OCI-LY1 (cell line): ENCODE results near the gene RPL15.

Experiments
- H2AFZ ChIP-seq: fragments of 200-600 bp; sonication (generic), shearing (Covaris generic); 2 replicates; pipeline ENCODE4 v1.6.0; 2014; ENCODE audit warnings: antibody characterized with exemption, mild to moderate bottlenecking, low read length
- H3F3A ChIP-seq: fragments of 200-600 bp; sonication (generic), shearing (Covaris generic); 2 replicates; pipeline ENCODE4 v1.6.0; 2014; ENCODE audit warnings: mild to moderate bottlenecking, antibody characterized with exemption, low read length, moderate library complexity; ENCODE audit not compliant: insufficient read depth
- H3K27ac ChIP-seq: fragments of 200-600 bp; sonication (generic); 2 replicates; pipeline ENCODE4 v1.5.1; 2014; ENCODE audit warnings: low read length, mixed run types, mild to moderate bottlenecking, low read depth; ENCODE audit not compliant: poor library complexity, severe bottlenecking
- H3K27me3 ChIP-seq: fragments of 200-600 bp; sonication (generic); 2 replicates; pipeline ENCODE4 v1.6.0; 2014; ENCODE audit warnings: antibody characterized with exemption, mild to moderate bottlenecking, low read length, moderate library complexity; ENCODE audit not compliant: insufficient read depth
- H3K36me3 ChIP-seq: fragments of 200-600 bp; sonication (generic); 2 replicates; pipeline ENCODE4 v1.6.1; 2014; ENCODE audit warnings: mild to moderate bottlenecking, antibody characterized with exemption, low read length, moderate library complexity, mixed read lengths; ENCODE audit not compliant: insufficient read depth
- H3K4me1 ChIP-seq: fragments of 200-600 bp; sonication (generic); 2 replicates; pipeline ENCODE4 v1.5.1; 2014; ENCODE audit warnings: mild to moderate bottlenecking, low read length, moderate library complexity; ENCODE audit not compliant: insufficient read depth, severe bottlenecking
- H3K4me2 ChIP-seq: fragments of 200-600 bp; sonication (generic), shearing (Covaris generic); 2 replicates; pipeline ENCODE4 v1.6.1; 2014; ENCODE audit warnings: low read length
- H3K4me3 ChIP-seq: fragments of 200-600 bp; sonication (generic); 2 replicates; pipeline ENCODE4 v1.5.1; 2014; ENCODE audit warnings: low read length, low read depth, mild to moderate bottlenecking, mixed read lengths; ENCODE audit not compliant: poor library complexity, severe bottlenecking
- H3K79me2 ChIP-seq: fragments of 200-600 bp; shearing (Covaris generic); 2 replicates; pipeline ENCODE4 v1.6.1; 2016; ENCODE audit warnings: mixed run types, low read length, mixed read lengths; ENCODE audit not compliant: insufficient read depth
- H3K9ac ChIP-seq: fragments of 200-600 bp; sonication (generic), shearing (Covaris generic); 2 replicates; pipeline ENCODE4 v1.6.1; 2014; ENCODE audit warnings: mild to moderate bottlenecking, low read length, mixed read lengths
- H3K9me2 ChIP-seq: fragments of 200-600 bp; sonication (generic), shearing (Covaris generic); 2 replicates; pipeline ENCODE4 v1.6.1; 2014; ENCODE audit warnings: low read depth, mild to moderate bottlenecking, low read length, mixed read lengths
- H3K9me3 ChIP-seq: fragments of 200-600 bp; shearing (Covaris generic); 2 replicates; pipeline ENCODE4 v1.6.1; 2014; ENCODE audit warnings: low read length, mixed read lengths
- H4K20me1 ChIP-seq: fragments of 200-600 bp; sonication (generic), shearing (Covaris generic); 2 replicates; pipeline ENCODE4 v1.6.0; 2016; ENCODE audit warnings: mild to moderate bottlenecking, low read length; ENCODE audit not compliant: insufficient read depth
- CTCF ChIP-seq: fragments of 200-600 bp; sonication (generic), shearing (Covaris generic); IDR thresholded peaks from 2 replicates; pipeline ENCODE4 v1.5.1; 2017; ENCODE audit warnings: mild to moderate bottlenecking, antibody characterized with exemption, low read length, moderate library complexity, mixed read lengths
- EZH2 ChIP-seq: fragments of 200-600 bp; sonication (generic), shearing (Covaris generic); IDR thresholded peaks from 2 replicates; pipeline ENCODE4 v1.8.0; 2017; ENCODE audit warnings: borderline replicate concordance, mixed run types, mild to moderate bottlenecking, antibody characterized with exemption, low read length, moderate library complexity, mixed read lengths

RPL15 gene

GRCh38 chr3:23945913-23946687 is 29.2 kb downstream of the RPL15 start:
- Histone ChIP-seq H2AFZ (no peak overlapping the region), H4K20me1 (no peaks in the 10 kb centered on the region), H3F3A (peaks cover 10% of the 10 kb centered on the region), H3K4me1 (peaks cover 25% of the 10 kb centered on the region), H3K9me2 (no peaks in the 10 kb centered on the region), H3K27ac (no peak overlapping the region), H3K9ac (peak overlapping the region; percentile 70), H3K27me3 (no peaks in the 10 kb centered on the region), H3K4me2 (peak overlapping the region; percentile 87), H3K9me3 (no peaks in the 10 kb centered on the region), H3K4me3 (peak overlapping the region; percentile 69), H3K36me3 (no peaks in the 10 kb centered on the region; the same call in 1 of the 2 replicates), H3K79me2 (no peaks in the 10 kb centered on the region)
- TF ChIP-seq CTCF (no peak), EZH2 (no peak)

GRCh38 chr3:23948761-23949160 is 31.8 kb downstream of the RPL15 start:
- Histone ChIP-seq H3K27ac (no peak overlapping the region), H3K79me2 (no peaks in the 10 kb centered on the region), H3K27me3 (no peaks in the 10 kb centered on the region), H3K36me3 (no peaks in the 10 kb centered on the region; the same call in 1 of the 2 replicates), H3K4me2 (no peak overlapping the region), H3K4me1 (peaks cover 42% of the 10 kb centered on the region), H3K9me2 (no peaks in the 10 kb centered on the region), H3F3A (peaks cover 10% of the 10 kb centered on the region), H2AFZ (no peak overlapping the region), H3K9me3 (no peaks in the 10 kb centered on the region), H3K9ac (no peak overlapping the region), H3K4me3 (no peak overlapping the region), H4K20me1 (no peaks in the 10 kb centered on the region)
- TF ChIP-seq CTCF (no peak), EZH2 (no peak)

- Histone ChIP-seq H3K4me3 (no peak overlapping the region), H3K9ac (no peak overlapping the region), H3K79me2 (no peaks in the 10 kb centered on the region), H2AFZ (no peak overlapping the region), H3K27me3 (no peaks in the 10 kb centered on the region), H3K9me3 (no peaks in the 10 kb centered on the region), H3K4me1 (peaks cover 34% of the 10 kb centered on the region), H4K20me1 (no peaks in the 10 kb centered on the region), H3F3A (peaks cover 10% of the 10 kb centered on the region; the same call in 1 of the 2 replicates), H3K9me2 (no peaks in the 10 kb centered on the region), H3K4me2 (no peak overlapping the region), H3K27ac (no peak overlapping the region), H3K36me3 (no peaks in the 10 kb centered on the region; the same call in 1 of the 2 replicates)
- no peak for TF ChIP-seq CTCF
- TF ChIP-seq EZH2: no peak
Observed at GRCh38 chr3:23949784-23950183, 32.9 kb downstream of the RPL15 start.
